Loucy (cell line): Measurements from ENCODE around the gene AFF1.

Experiments used
- EZH2phosphoT487 ChIP-seq: fragments of 200-600 bp; IDR thresholded peaks from 2 replicates; pipeline ENCODE4 v1.6.1; 2018; ENCODE audit warnings: antibody characterized with exemption, mild to moderate bottlenecking, moderate library complexity, borderline replicate concordance
- TF ChIP-seq, protein P1 (sequence below): fragments of 200-600 bp; sonication (generic); conservative IDR thresholded peaks from 2 replicates; pipeline ENCODE4 v1.5.1; 2014; ENCODE audit warnings: mild to moderate bottlenecking, antibody characterized with exemption, low read length

DNA sequence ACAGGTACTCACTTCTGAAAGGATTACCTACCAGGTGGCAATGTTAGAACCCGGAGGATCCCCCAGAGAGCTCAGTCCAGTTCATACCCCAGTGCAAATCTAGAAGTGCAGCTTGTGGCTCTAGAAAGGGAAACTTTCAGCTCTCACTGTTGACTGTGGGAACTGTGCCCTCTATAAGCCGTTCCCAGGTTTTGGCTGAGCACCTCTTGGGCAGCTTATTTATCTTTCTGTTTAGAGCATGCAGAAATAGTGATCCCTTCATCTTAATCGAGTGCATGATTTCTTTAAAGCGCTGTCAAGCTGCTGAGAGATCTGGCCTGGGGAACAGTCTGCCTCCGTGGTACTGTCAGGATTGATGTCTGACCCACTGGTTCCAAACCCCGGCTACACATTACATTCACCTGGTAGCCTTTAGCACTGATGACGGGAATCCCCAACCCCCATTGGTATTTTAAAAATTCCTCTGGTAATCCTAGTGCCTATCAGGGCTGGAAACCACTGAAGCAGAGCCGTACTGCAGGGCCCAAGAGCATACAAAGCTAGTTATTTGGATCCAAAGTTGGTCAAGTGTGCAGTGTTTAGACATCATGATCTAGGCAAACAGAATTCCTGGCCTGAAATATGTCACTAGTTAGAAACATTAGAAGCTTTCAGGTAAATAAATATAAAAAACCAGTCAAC is 182.4 kb downstream of the AFF1 start:
- no peak for TF ChIP-seq EZH2phosphoT487
- TF ChIP-seq, protein P1, sequence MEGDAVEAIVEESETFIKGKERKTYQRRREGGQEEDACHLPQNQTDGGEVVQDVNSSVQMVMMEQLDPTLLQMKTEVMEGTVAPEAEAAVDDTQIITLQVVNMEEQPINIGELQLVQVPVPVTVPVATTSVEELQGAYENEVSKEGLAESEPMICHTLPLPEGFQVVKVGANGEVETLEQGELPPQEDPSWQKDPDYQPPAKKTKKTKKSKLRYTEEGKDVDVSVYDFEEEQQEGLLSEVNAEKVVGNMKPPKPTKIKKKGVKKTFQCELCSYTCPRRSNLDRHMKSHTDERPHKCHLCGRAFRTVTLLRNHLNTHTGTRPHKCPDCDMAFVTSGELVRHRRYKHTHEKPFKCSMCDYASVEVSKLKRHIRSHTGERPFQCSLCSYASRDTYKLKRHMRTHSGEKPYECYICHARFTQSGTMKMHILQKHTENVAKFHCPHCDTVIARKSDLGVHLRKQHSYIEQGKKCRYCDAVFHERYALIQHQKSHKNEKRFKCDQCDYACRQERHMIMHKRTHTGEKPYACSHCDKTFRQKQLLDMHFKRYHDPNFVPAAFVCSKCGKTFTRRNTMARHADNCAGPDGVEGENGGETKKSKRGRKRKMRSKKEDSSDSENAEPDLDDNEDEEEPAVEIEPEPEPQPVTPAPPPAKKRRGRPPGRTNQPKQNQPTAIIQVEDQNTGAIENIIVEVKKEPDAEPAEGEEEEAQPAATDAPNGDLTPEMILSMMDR = no peak
